Heart left ventricle (tissue), 13 donors: Measurements from ENCODE around the gene CRYBB1.

Experiments used
- POLR2A ChIP-seq, 2 donors: fragments of 450-650 bp; IDR thresholded peaks; one replicate each; pipeline ENCODE4 v1.6.1; 2017; ENCODE audit warnings: antibody characterized with exemption in 2 of 2, mild to moderate bottlenecking in 2 of 2, moderate library complexity in 2 of 2
- TF ChIP-seq, protein P1 (sequence below), 12 donors: fragments of 200-600 bp; sonication (generic) in 4 of 12; IDR thresholded peaks; one replicate each; pipeline versions ENCODE4 v1.5.0 to v1.8.0; 2018 to 2022; ENCODE audit warnings: antibody characterized with exemption in 12 of 12, mild to moderate bottlenecking in 5 of 12
- donor health status: ischemic (EF 13 %, LVEDD 7.1; RV severe dilation, severe dysfunction).
- donor health status: DM: no; HTN: yes; CAD: no.
- donor health status: DM: no; HTN: no; CAD: no.
- donor health status: ischemic (EF 25% LVEDD 6.9; RV normal size, moderate dysfunction).
- donor health status: ischemic (EF 25% LVEDD 5.7; RV mildly dilated, moderate dysfunction).
- donor health status: ischemic (EF 35%, LVEDD 5.7; RV mildly dilated, moderate dysfunction).
- donor health status: nonischemic (EF 11% LVEDD 7.7; RV severe dilation, severe dysfunction).
- donor health status: DM: yes; HTN: yes; CAD: no.
- donor health status: PGD.
- donor health status: ischemic (EF 29% LVEDD 5.4; RV normal size, mild dysfunction).
- donor health status: nonischemic (EF 23%, LVEDD 6.1; RV moderate dilation, normal function).

DNA sequence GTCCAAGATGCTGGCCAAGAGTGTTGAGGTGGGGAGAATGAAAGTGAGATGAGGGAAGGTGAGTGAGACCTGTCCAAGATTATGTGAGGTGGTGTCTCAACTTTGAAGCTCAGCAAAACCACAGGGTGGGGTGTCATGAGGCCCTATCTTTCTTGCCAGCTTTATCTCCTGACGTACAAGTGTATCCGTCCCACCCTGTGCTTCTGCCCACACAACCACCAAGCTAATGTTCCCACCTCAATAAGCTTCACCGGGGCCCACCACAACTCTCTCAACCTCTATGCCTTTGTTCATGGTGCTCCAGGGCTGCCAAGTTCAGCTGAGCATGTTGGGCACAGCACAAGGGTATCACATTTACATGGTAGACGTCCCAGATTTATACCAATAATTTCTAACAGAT lies 20.8 kb downstream of the CRYBB1 start:
- TF ChIP-seq, protein P1, sequence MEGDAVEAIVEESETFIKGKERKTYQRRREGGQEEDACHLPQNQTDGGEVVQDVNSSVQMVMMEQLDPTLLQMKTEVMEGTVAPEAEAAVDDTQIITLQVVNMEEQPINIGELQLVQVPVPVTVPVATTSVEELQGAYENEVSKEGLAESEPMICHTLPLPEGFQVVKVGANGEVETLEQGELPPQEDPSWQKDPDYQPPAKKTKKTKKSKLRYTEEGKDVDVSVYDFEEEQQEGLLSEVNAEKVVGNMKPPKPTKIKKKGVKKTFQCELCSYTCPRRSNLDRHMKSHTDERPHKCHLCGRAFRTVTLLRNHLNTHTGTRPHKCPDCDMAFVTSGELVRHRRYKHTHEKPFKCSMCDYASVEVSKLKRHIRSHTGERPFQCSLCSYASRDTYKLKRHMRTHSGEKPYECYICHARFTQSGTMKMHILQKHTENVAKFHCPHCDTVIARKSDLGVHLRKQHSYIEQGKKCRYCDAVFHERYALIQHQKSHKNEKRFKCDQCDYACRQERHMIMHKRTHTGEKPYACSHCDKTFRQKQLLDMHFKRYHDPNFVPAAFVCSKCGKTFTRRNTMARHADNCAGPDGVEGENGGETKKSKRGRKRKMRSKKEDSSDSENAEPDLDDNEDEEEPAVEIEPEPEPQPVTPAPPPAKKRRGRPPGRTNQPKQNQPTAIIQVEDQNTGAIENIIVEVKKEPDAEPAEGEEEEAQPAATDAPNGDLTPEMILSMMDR (IDR thresholded peaks at IDR 0.05) = no peak
- TF ChIP-seq POLR2A (IDR thresholded peaks at IDR 0.05) = no peak
